PFSK-1 (cell line): Measurements from ENCODE around the gene PNPLA7.

ENCODE experiments used
- POLR2AphosphoS5 ChIP-seq: IDR thresholded peaks from 2 replicates; pipeline ENCODE4 v1.6.1; 2012; ENCODE audit warnings: low read depth, mild to moderate bottlenecking, control low read depth, low read length, moderate library complexity
- SIN3A ChIP-seq: IDR thresholded peaks from 2 replicates; pipeline ENCODE4 v1.6.1; 2012; ENCODE audit warnings: mild to moderate bottlenecking, low read length, moderate library complexity, borderline replicate concordance; ENCODE audit not compliant: insufficient read depth
- TF ChIP-seq, protein P1 (sequence below), 2 experiments: IDR thresholded peaks; 2 replicates each; pipeline versions ENCODE4 v1.6.1 to v1.8.0; 2011 to 2012; ENCODE audit warnings: low read depth in 2 of 2, low read length in 2 of 2, control low read depth in 1 of 2, inconsistent platforms in 1 of 2, mild to moderate bottlenecking in 1 of 2, moderate library complexity in 1 of 2; ENCODE audit not compliant: insufficient read depth in 1 of 2

- TF ChIP-seq SIN3A: no peak
- no peak for TF ChIP-seq POLR2AphosphoS5
- TF ChIP-seq, protein P1, sequence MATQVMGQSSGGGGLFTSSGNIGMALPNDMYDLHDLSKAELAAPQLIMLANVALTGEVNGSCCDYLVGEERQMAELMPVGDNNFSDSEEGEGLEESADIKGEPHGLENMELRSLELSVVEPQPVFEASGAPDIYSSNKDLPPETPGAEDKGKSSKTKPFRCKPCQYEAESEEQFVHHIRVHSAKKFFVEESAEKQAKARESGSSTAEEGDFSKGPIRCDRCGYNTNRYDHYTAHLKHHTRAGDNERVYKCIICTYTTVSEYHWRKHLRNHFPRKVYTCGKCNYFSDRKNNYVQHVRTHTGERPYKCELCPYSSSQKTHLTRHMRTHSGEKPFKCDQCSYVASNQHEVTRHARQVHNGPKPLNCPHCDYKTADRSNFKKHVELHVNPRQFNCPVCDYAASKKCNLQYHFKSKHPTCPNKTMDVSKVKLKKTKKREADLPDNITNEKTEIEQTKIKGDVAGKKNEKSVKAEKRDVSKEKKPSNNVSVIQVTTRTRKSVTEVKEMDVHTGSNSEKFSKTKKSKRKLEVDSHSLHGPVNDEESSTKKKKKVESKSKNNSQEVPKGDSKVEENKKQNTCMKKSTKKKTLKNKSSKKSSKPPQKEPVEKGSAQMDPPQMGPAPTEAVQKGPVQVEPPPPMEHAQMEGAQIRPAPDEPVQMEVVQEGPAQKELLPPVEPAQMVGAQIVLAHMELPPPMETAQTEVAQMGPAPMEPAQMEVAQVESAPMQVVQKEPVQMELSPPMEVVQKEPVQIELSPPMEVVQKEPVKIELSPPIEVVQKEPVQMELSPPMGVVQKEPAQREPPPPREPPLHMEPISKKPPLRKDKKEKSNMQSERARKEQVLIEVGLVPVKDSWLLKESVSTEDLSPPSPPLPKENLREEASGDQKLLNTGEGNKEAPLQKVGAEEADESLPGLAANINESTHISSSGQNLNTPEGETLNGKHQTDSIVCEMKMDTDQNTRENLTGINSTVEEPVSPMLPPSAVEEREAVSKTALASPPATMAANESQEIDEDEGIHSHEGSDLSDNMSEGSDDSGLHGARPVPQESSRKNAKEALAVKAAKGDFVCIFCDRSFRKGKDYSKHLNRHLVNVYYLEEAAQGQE (IDR thresholded peaks at IDR 0.05; ENCODE audit: insufficient read depth in 1 of 2, low read depth in 2 of 2, low read length in 2 of 2): no peak
Measured at GRCh38 chr9:137486141-137486490, 64.1 kb downstream of the PNPLA7 start.
